GM18951 (cell line): ENCODE results near the gene GRPEL1.

Experiments
- POLR2A ChIP-seq: IDR thresholded peaks from 4 replicates; pipeline ENCODE4 v1.6.1; 2011; ENCODE audit warnings: mild to moderate bottlenecking; ENCODE audit not compliant: insufficient read length, insufficient read depth; ENCODE audit errors: extremely low read depth
- in situ Hi-C: fragments of 300-500 bp; cut with MboI; formaldehyde crosslinking; loops from one replicate; pipeline ENCODE4 v1.12.0; 2022; ENCODE audit warnings: low sequenced_read_pairs, mixed read lengths, inconsistent platforms; ENCODE audit not compliant: unreplicated experiment

The GRPEL1 gene

DNA sequence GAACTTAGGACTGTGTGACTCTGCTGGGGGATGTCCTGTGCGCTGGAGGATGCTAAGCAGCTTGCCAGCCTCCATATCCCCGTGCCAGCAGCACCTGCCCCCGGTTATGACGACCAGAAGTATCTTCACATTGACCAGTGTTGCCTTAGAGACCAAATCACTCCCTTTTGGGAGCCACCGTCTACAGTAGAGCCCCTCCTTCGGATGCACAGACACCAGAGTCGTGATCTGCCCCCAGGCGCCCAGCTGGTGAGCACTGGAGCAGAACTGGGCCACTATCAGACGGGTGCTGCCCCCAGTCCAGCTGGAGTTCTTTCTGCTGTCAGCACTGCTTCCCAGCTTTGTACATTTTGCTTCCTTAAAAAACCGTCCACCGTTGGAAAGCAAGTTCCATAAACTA lies 54.7 kb downstream of the GRPEL1 start:
- no peak for TF ChIP-seq POLR2A
- in situ Hi-C loops = no loop called here

DNA sequence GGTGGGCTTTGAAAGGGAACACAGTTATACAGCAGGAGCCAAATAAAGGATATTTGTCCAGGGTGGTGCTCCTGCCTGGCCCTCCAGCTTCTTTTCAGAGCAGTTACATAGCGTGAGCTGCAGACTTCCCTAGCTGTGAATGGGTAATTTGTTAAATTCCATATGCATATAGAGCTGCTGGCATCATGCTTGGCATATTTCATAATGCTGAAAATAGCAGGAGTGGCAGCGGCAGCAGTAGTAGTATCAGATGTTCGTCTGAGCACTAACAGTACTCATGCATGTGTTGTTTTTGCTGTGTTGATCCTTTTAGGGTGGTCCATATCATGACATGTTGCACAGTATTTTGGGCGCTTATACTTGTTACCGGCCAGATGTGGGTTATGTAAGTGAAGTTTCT lies 58.3 kb downstream of the GRPEL1 start:
- no peak for TF ChIP-seq POLR2A
- in situ Hi-C loops = no loop called here
